B cell (primary cell): Measurements from ENCODE around the gene NLRX1. TPM values are rescaled to one million over a fixed set of nuclear protein-coding genes. Genes with fewer than 3 reads are reported as not detected.

Experiments used
- ATAC-seq: fragments of 200-7000 bp; cut with Tn5 transposase; one replicate; pipeline ENCODE4 v1.10.0; 2021; ENCODE audit warnings: low read depth, mild to moderate bottlenecking, moderate number of reproducible peaks, moderate library complexity
- CTCF ChIA-PET: fragments of 350-600 bp; sonication (Branson Sonifier 250); formaldehyde crosslinking; loops from one replicate; lab custom pipeline; 2021; ENCODE audit warnings: antibody characterized with exemption, inconsistent platforms; lab: Charles Lee
- POLR2A ChIA-PET: fragments of 350-600 bp; sonication (Branson Sonifier 250); formaldehyde crosslinking; loops from one replicate; lab custom pipeline; 2021; ENCODE audit warnings: antibody characterized with exemption; lab: Charles Lee
- DNase-seq: peaks from one replicate; pipeline ENCODE4 v3.0.0; 2013
- H2AFZ ChIP-seq: 2 replicates; pipeline ENCODE4 v1.6.1; 2012; ENCODE audit warnings: mild to moderate bottlenecking, low read depth, low read length; ENCODE audit not compliant: insufficient read depth, poor library complexity, severe bottlenecking
- H3K27ac ChIP-seq, 2 donors: 1 replicate in 1 of 2; 2 replicates in 1 of 2; pipeline ENCODE4 v1.5.1; 2012 to 2013; ENCODE audit warnings: low read length in 2 of 2, mild to moderate bottlenecking in 2 of 2, moderate library complexity in 1 of 2
- H3K27me3 ChIP-seq, 4 experiments: fragments of 200-600 bp in 1 of 4; sonication (generic) in 1 of 4; replicated peaks in 1 of 4; 1 replicate in 2 of 4; 2 replicates in 2 of 4; pipeline versions ENCODE4 v1.6.1 to v1.7.0; 2013 to 2016; ENCODE audit warnings: low read length in 3 of 4, mild to moderate bottlenecking in 2 of 4, mixed read lengths in 1 of 4, moderate library complexity in 1 of 4; ENCODE audit not compliant: insufficient read depth in 4 of 4, control insufficient read depth in 3 of 4; ENCODE audit errors: control extremely low read depth in 1 of 4
- H3K36me3 ChIP-seq, 2 experiments: replicated peaks in 1 of 2; 1 replicate in 1 of 2; 2 replicates in 1 of 2; pipeline versions ENCODE4 v1.6.1 to v1.7.1; 2013; ENCODE audit warnings: low read length in 1 of 2; ENCODE audit not compliant: insufficient read depth in 2 of 2, control insufficient read depth in 1 of 2; ENCODE audit errors: control extremely low read depth in 1 of 2, extremely low read depth in 1 of 2
- H3K4me1 ChIP-seq, 2 donors: fragments of 200-600 bp in 1 of 2; sonication (generic) in 1 of 2; 1 replicate in 1 of 2; 2 replicates in 1 of 2; pipeline versions ENCODE4 v1.5.1 to v1.6.1; 2013 to 2017; ENCODE audit warnings: low read length in 2 of 2; ENCODE audit not compliant: control insufficient read depth in 2 of 2, insufficient read depth in 2 of 2
- H3K4me2 ChIP-seq: replicated peaks from 2 replicates; pipeline ENCODE3; 2012; ENCODE audit warnings: mild to moderate bottlenecking, low read depth, low read length; ENCODE audit not compliant: poor library complexity, severe bottlenecking
- H3K4me3 ChIP-seq, 5 experiments: fragments of 200-600 bp in 1 of 5; sonication (generic) in 1 of 5; 1 replicate in 3 of 5; 2 replicates in 2 of 5; pipeline versions ENCODE4 v1.5.1 to v1.7.0; 2011 to 2016; ENCODE audit warnings: low read length in 4 of 5, mild to moderate bottlenecking in 4 of 5, low read depth in 2 of 5, control low read depth in 1 of 5, moderate library complexity in 1 of 5; ENCODE audit not compliant: insufficient read depth in 1 of 5; ENCODE audit errors: control extremely low read depth in 1 of 5, extremely low read depth in 1 of 5
- H3K79me2 ChIP-seq: fragments of 200-600 bp; sonication (generic); one replicate; pipeline ENCODE4 v1.6.0; 2016; ENCODE audit warnings: low read length; ENCODE audit not compliant: control insufficient read depth, insufficient read depth
- H3K9ac ChIP-seq: fragments of 200-600 bp; sonication (generic); 2 replicates; pipeline ENCODE4 v1.6.1; 2017; ENCODE audit warnings: mild to moderate bottlenecking, low read length, moderate library complexity
- H3K9me3 ChIP-seq, 3 donors: one replicate each; pipeline versions ENCODE4 v1.6.1 to v1.7.1; 2013; ENCODE audit warnings: low read length in 2 of 3; ENCODE audit not compliant: control insufficient read depth in 2 of 3, insufficient read depth in 1 of 3; ENCODE audit errors: control extremely low read depth in 1 of 3
- H4K20me1 ChIP-seq: 2 replicates; pipeline ENCODE4 v1.6.0; 2012; ENCODE audit warnings: mild to moderate bottlenecking, low read length; ENCODE audit not compliant: insufficient read depth, control insufficient read depth, poor library complexity, severe bottlenecking
- H3K27ac Mint-ChIP-seq: one replicate; pipeline ENCODE4 v1.8.0; 2021; ENCODE audit warnings: mixed read lengths
- H3K27me3 Mint-ChIP-seq: one replicate; pipeline ENCODE4 v1.8.0; 2021; ENCODE audit warnings: mixed read lengths
- H3K4me1 Mint-ChIP-seq: one replicate; pipeline ENCODE4 v1.8.0; 2021; ENCODE audit warnings: mixed read lengths
- H3K4me3 Mint-ChIP-seq: one replicate; pipeline ENCODE4 v1.8.0; 2021; ENCODE audit warnings: mixed read lengths
- H3K9me3 Mint-ChIP-seq: one replicate; pipeline ENCODE4 v1.8.0; 2022; ENCODE audit warnings: mixed read lengths; ENCODE audit not compliant: insufficient read depth
- EZH2 ChIP-seq: IDR thresholded peaks from 2 replicates; pipeline ENCODE4 v1.6.1; 2012; ENCODE audit warnings: borderline replicate concordance, low read depth, mild to moderate bottlenecking, moderate library complexity, low read length; ENCODE audit not compliant: insufficient read depth, poor library complexity, severe bottlenecking
- WGBS: methylation state at CpG from one replicate; pipeline ENCODE4 v1.1.5; 2013; ENCODE audit warnings: missing lambda C conversion rate; ENCODE audit not compliant: insufficient coverage; 5-methylcytosine and 5-hydroxymethylcytosine counted together
- intact Hi-C: fragments of 100-400 bp; cut with micrococcal nuclease; formaldehyde crosslinking; loops from one replicate; pipeline ENCODE4 v1.10.0; 2022
- polyA plus RNA-seq: library from polyadenylated mRNA; depleted of rRNA; stranded (reverse); fragments of >200 nt; gene quantifications from 2 replicates; pipeline ENCODE4 v1.2.3, GENCODE V29; 2012
- total RNA-seq, 2 donors: library from RNA; stranded (reverse); fragments of 120-200 nt in 1 of 2; gene quantifications; 1 replicate in 1 of 2; 2 replicates in 1 of 2; pipeline versions ENCODE4 v1.2.3 to v1.2.4, GENCODE V29; 2013 to 2022
- TF ChIP-seq, protein P1 (sequence below): fragments of 200-600 bp; IDR thresholded peaks from one replicate; pipeline ENCODE4 v1.8.0; 2022; ENCODE audit warnings: antibody characterized with exemption, mild to moderate bottlenecking

Gene NLRX1
- total and polyA plus RNA-seq, 2 donors (not counting 1 experiment from before 2014, with no cell fraction given): 6.3 to 10.4 TPM

DNA sequence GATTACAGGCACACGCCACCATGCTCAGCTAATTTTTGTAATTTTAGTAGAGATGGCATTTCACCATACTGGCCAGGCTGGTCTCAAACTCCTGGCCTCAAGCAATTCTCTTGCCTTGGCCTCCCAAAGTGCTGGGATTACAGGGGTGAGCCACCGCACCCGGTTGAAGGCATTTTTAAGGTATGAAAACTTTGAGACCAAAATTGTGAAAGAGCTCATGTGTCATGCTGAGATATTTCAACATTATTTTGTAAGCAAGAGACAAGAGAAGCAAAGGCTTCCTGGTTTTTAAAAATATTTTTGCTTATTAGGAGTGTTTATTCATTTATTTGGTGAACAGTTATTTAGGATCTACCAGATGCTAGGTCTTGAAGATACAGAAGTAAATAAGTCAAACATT lies 23.6 kb downstream of the NLRX1 start:
- 100% methylated on average over 2 of the region's 3 CpGs for WGBS
- Histone ChIP-seq H3K4me3 (no peak overlapping the region), H2AFZ (no peak overlapping the region), H3K36me3 (no peaks in the 10 kb centered on the region), H3K4me1 (no peaks in the 10 kb centered on the region), H3K27me3 (no peaks in the 10 kb centered on the region), H3K9me3 (no peaks in the 10 kb centered on the region), H3K79me2 (no peaks in the 10 kb centered on the region), H3K27ac (no peak overlapping the region), H3K9ac (no peak overlapping the region), H3K4me2 (no peak overlapping the region), H4K20me1 (no peaks in the 10 kb centered on the region)
- ChIA-PET CTCF (interaction anchor here (0.7 to 1.6 kb wide), 3 partner anchors 8 to 500 kb away, joined by 3 to 5 read pairs (median 3); no protein-coding TSS in a partner anchor), POLR2A (no interaction called here)
- no peak for TF ChIP-seq EZH2
- TF ChIP-seq, protein P1, sequence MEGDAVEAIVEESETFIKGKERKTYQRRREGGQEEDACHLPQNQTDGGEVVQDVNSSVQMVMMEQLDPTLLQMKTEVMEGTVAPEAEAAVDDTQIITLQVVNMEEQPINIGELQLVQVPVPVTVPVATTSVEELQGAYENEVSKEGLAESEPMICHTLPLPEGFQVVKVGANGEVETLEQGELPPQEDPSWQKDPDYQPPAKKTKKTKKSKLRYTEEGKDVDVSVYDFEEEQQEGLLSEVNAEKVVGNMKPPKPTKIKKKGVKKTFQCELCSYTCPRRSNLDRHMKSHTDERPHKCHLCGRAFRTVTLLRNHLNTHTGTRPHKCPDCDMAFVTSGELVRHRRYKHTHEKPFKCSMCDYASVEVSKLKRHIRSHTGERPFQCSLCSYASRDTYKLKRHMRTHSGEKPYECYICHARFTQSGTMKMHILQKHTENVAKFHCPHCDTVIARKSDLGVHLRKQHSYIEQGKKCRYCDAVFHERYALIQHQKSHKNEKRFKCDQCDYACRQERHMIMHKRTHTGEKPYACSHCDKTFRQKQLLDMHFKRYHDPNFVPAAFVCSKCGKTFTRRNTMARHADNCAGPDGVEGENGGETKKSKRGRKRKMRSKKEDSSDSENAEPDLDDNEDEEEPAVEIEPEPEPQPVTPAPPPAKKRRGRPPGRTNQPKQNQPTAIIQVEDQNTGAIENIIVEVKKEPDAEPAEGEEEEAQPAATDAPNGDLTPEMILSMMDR: no peak
- peaks cover 5% of the 10 kb centered on the region for H3K27me3 Mint-ChIP-seq
- intact Hi-C loops: no loop called here
- no peaks in the 10 kb centered on the region for H3K4me1 Mint-ChIP-seq
- H3K9me3 Mint-ChIP-seq: no peaks in the 10 kb centered on the region
- DNase-seq (no peak), ATAC-seq (no peak)
- H3K4me3 Mint-ChIP-seq: no peak overlapping the region
- no peak overlapping the region for H3K27ac Mint-ChIP-seq

DNA sequence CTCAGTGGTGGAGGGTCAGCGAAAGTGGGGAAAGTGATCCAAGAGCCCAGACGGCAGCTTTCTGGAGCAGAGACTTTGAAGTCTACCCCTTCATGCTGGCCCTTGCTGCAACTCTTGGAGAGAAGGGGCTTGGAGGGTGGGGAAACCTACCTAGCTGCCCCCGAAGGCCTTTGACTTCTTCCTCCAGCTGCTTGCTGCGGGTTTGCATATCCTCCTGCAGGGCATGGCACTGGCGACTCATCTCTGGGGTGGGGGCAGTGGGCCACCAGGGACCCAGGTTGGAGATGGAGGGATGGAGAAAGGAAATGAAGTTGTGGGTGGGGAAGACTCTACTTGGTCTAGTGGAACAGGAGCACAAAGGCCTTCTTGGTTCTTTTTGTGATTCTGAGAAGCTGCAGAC lies 24.5 kb downstream of the NLRX1 start:
- Histone ChIP-seq H3K4me2 (no peak overlapping the region), H4K20me1 (no peaks in the 10 kb centered on the region), H3K4me3 (no peak overlapping the region), H3K4me1 (no peaks in the 10 kb centered on the region), H3K9ac (no peak overlapping the region), H3K36me3 (no peaks in the 10 kb centered on the region), H3K27ac (no peak overlapping the region), H2AFZ (no peak overlapping the region), H3K27me3 (no peaks in the 10 kb centered on the region), H3K79me2 (no peaks in the 10 kb centered on the region), H3K9me3 (no peaks in the 10 kb centered on the region)
- Mint-ChIP-seq H3K9me3 (no peaks in the 10 kb centered on the region), H3K4me3 (no peak overlapping the region), H3K27ac (no peak overlapping the region), H3K27me3 (peaks cover 5% of the 10 kb centered on the region), H3K4me1 (no peaks in the 10 kb centered on the region)
- ChIA-PET CTCF (interaction anchor here (1.6 kb wide), 1 partner anchor 13 kb away, joined by 5 read pairs; no protein-coding TSS in a partner anchor), POLR2A (interaction anchor here (0.6 kb wide), 1 partner anchor 90 kb away, joined by 8 read pairs; no protein-coding TSS in a partner anchor)
- no peak for ATAC-seq
- no peak for DNase-seq
- intact Hi-C loops: no loop called here
- TF ChIP-seq, protein P1: no peak
- no peak for TF ChIP-seq EZH2
- WGBS: 80% methylated on average over 3 of the region's 5 CpGs
